ENCODE results near the gene ORC4. TPM values are rescaled to one million over a fixed set of nuclear protein-coding genes. Genes with fewer than 3 reads are reported as not detected.
A peak's percentile ranks its signal among the peaks of the same experiment; 100 is the strongest.
"Not testable (repeated sequence)": the region's sequence is repeated elsewhere in the genome, so short reads cannot be mapped to it uniquely, and the experiment has no call there.

Gene ORC4
- polyA plus RNA-seq, 12 donors, result 25.0 to 59.8 (median 49.8) TPM; not detected in 1

- no peak for DNase-seq
Observed at GRCh38 chr2:148021886-148022285, 1.3 kb upstream of the ORC4 start.

GRCh38 chr2:148021059-148021861 is 723 bp upstream of the ORC4 start, which contains the start of gene MBD5:
Gene MBD5, plus strand, starts transcription at chr2:148021091.
- no peak for DNase-seq

GRCh38 chr2:148014616-148015015 is 5.9 kb downstream of the ORC4 start:
- no peak for DNase-seq

- DNase-seq, result no peak
Observed at GRCh38 chr2:148013876-148014275, 6.7 kb downstream of the ORC4 start.

GRCh38 chr2:148008411-148008810 is 12.1 kb downstream of the ORC4 start:
- not testable (repeated sequence) for DNase-seq

- no peak for DNase-seq
Observed at GRCh38 chr2:148007219-148007900, 13.2 kb downstream of the ORC4 start.

GRCh38 chr2:148006249-148007007 is 14.1 kb downstream of the ORC4 start:
- DNase-seq, result no peak

- not testable (repeated sequence) for DNase-seq
Observed at GRCh38 chr2:148002420-148002819, 18.1 kb downstream of the ORC4 start.

- DNase-seq, result no peak
Observed at GRCh38 chr2:148000095-148000494, 20.4 kb downstream of the ORC4 start.

GRCh38 chr2:147999126-147999525 is 21.4 kb downstream of the ORC4 start:
- DNase-seq, result no peak

GRCh38 chr2:147998203-147998602 is 22.3 kb downstream of the ORC4 start:
- DNase-seq, result no peak

- no peak for DNase-seq
Observed at GRCh38 chr2:147996828-147997227, 23.7 kb downstream of the ORC4 start.

GRCh38 chr2:147994965-147995364 is 25.6 kb downstream of the ORC4 start:
- not testable (repeated sequence) for DNase-seq

- peak; percentile 35 for DNase-seq
Observed at GRCh38 chr2:147989809-147990403, 30.6 kb downstream of the ORC4 start.

GRCh38 chr2:147989102-147989501 is 31.4 kb downstream of the ORC4 start:
- DNase-seq, result no peak

GRCh38 chr2:147980940-147981528 is 39.5 kb downstream of the ORC4 start:
- no peak for DNase-seq

GRCh38 chr2:147977679-147978078 is 42.9 kb downstream of the ORC4 start:
- no peak for DNase-seq

GRCh38 chr2:147976102-147976501 is 44.4 kb downstream of the ORC4 start:
- no peak for DNase-seq

- DNase-seq, result no peak
Observed at GRCh38 chr2:147968571-147968970, 52.0 kb downstream of the ORC4 start.

GRCh38 chr2:147952118-147952517 is 68.4 kb downstream of the ORC4 start:
- DNase-seq, result no peak

- peak; percentile 2 for DNase-seq
Observed at GRCh38 chr2:147945660-147946059, 74.9 kb downstream of the ORC4 start.

- DNase-seq, result no peak
Observed at GRCh38 chr2:147939313-147939712, 81.2 kb downstream of the ORC4 start.
